Astrocyte of the cerebellum (primary cell): ENCODE measurements around the gene SLC25A17.
"Not testable (repeated sequence)": the region's sequence is repeated elsewhere in the genome, so short reads cannot be mapped to it uniquely, and the experiment has no call there.

Experiments
- DNase-seq: peaks from one replicate; pipeline ENCODE4 v3.0.0-alpha.2; 2011; ENCODE audit warnings: low read depth
- H3K4me3 ChIP-seq: 2 replicates; pipeline ENCODE4 v1.5.1; 2011; ENCODE audit warnings: mild to moderate bottlenecking, low read depth, low read length, moderate library complexity
- in situ Hi-C: cut with HindIII; loops from 2 replicates; pipeline ENCODE4 v1.10.0; 2017; ENCODE audit warnings: low sequenced_read_pairs
- TF ChIP-seq, protein P1 (sequence below): IDR thresholded peaks from 2 replicates; pipeline ENCODE4 v1.5.1; 2012; ENCODE audit warnings: low read length, low read depth, moderate library complexity, mild to moderate bottlenecking; ENCODE audit errors: missing control alignments

Gene SLC25A17

GRCh38 chr22:40803321-40803720 is 15.8 kb downstream of the SLC25A17 start:
- in situ Hi-C loops: no loop called here
- DNase-seq: no peak
- TF ChIP-seq, protein P1, sequence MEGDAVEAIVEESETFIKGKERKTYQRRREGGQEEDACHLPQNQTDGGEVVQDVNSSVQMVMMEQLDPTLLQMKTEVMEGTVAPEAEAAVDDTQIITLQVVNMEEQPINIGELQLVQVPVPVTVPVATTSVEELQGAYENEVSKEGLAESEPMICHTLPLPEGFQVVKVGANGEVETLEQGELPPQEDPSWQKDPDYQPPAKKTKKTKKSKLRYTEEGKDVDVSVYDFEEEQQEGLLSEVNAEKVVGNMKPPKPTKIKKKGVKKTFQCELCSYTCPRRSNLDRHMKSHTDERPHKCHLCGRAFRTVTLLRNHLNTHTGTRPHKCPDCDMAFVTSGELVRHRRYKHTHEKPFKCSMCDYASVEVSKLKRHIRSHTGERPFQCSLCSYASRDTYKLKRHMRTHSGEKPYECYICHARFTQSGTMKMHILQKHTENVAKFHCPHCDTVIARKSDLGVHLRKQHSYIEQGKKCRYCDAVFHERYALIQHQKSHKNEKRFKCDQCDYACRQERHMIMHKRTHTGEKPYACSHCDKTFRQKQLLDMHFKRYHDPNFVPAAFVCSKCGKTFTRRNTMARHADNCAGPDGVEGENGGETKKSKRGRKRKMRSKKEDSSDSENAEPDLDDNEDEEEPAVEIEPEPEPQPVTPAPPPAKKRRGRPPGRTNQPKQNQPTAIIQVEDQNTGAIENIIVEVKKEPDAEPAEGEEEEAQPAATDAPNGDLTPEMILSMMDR: no peak
- H3K4me3 ChIP-seq: no peak overlapping the region

GRCh38 chr22:40799008-40799407 is 20.1 kb downstream of the SLC25A17 start:
- H3K4me3 ChIP-seq: no peak overlapping the region
- DNase-seq: no peak
- TF ChIP-seq, protein P1: no peak
- in situ Hi-C loops: no loop called here

DNA sequence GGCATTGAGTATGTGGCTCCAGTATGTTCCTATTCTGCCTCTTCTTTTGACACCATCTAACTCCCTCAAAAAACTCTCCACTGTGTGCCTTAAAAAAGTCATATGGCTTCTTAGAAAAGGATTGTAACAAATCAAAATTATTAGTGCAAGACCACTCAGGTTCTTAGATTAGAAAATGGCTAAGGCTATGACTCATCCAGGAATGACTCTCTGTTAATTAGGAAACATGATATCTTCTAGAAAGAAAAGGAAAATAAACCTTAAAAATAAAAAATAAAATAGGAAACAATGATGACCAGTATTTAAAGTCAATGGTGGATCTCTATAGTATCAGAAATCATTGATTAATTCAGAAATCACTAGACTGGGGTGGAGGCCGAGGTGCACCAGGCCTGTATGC is 21.7 kb downstream of the SLC25A17 start:
- in situ Hi-C loops: no loop called here
- no peak overlapping the region for H3K4me3 ChIP-seq
- TF ChIP-seq, protein P1: no peak
- DNase-seq: no peak

GRCh38 chr22:40792451-40792850 is 26.7 kb downstream of the SLC25A17 start:
- no peak overlapping the region for H3K4me3 ChIP-seq
- TF ChIP-seq, protein P1: no peak
- DNase-seq: no peak
- in situ Hi-C loops: no loop called here

DNA sequence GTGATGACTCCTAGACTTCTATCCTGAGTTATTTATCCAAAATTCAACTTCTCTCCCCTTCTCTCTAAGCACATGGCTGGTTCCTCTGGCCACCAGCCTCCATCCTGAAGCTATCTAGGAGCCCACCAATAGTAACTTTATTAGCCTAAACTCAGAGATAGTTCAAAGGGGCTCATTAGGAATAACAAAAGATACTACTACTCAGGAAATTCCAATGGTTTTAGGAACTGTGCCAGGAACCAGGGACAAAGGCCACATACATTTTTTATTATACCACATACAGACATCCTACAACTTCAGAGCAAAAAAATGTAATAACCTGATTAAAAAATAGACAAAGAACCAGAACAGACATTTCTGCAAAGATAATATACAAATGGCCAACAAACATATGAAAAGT is 27.9 kb downstream of the SLC25A17 start:
- TF ChIP-seq, protein P1: no peak
- peak; percentile 71 for DNase-seq
- in situ Hi-C loops: no loop called here
- no peak overlapping the region for H3K4me3 ChIP-seq

- TF ChIP-seq, protein P1: no peak
- in situ Hi-C loops: no loop called here
- no peak overlapping the region for H3K4me3 ChIP-seq
- no peak for DNase-seq
These were observed 30.0 kb downstream of the SLC25A17 start for GRCh38 chr22:40789131-40789530.

DNA sequence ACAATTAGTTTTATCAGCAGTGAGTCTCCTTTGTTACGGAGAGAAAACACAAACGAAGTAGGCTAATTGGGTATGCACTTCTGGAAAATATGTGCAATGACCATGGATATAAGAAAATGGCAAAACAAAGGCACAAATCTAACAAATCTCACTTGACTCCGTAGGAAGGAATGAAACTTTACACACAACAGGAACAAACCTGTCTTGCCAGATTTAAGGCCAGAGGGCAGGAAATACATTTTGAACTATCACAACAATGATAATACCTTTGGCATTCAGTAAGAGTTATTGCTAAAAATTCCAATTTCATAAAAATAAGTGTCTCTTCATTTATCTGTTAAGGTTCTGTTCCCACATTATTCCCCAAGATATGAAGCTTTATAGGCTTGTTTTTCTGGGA is 36.6 kb downstream of the SLC25A17 start:
- TF ChIP-seq, protein P1: no peak
- DNase-seq: no peak
- H3K4me3 ChIP-seq: no peak overlapping the region
- in situ Hi-C loops: no loop called here

- H3K4me3 ChIP-seq, DNase-seq, in situ Hi-C loops: not testable (repeated sequence)
These were observed 37.4 kb downstream of the SLC25A17 start for GRCh38 chr22:40781749-40782148.
